Activated CD4-positive, alpha-beta T cell treated with anti-CD3 and anti-CD28 coated beads for 36 hours (primary cell): ENCODE measurements around the gene SIAH1. TPM values are rescaled to one million over a fixed set of nuclear protein-coding genes. Genes with fewer than 3 reads are reported as not detected.
A peak's percentile ranks its signal among the peaks of the same experiment; 100 is the strongest.
"Not testable (repeated sequence)": the region's sequence is repeated elsewhere in the genome, so short reads cannot be mapped to it uniquely, and the experiment has no call there.

ENCODE experiments used
- ATAC-seq: fragments of 200-7000 bp; cut with Tn5 transposase; one replicate; pipeline ENCODE4 v1.10.0; 2021; ENCODE audit warnings: mild to moderate bottlenecking, moderate library complexity
- CTCF ChIA-PET: fragments of 350-600 bp; sonication (Branson Sonifier 250); formaldehyde crosslinking; loops from one replicate; lab custom pipeline; 2021; ENCODE audit warnings: antibody characterized with exemption; lab: Charles Lee
- POLR2A ChIA-PET: fragments of 350-600 bp; sonication (Branson Sonifier 250); formaldehyde crosslinking; loops from one replicate; lab custom pipeline; 2021; ENCODE audit warnings: antibody characterized with exemption, inconsistent platforms; lab: Charles Lee
- DNase-seq: peaks from one replicate; pipeline ENCODE4 v3.0.0-alpha.2; 2020
- H3K27ac Mint-ChIP-seq: one replicate; pipeline ENCODE4 v1.8.0; 2021; ENCODE audit warnings: mixed read lengths
- H3K27me3 Mint-ChIP-seq: one replicate; pipeline ENCODE4 v1.8.0; 2021; ENCODE audit warnings: mixed read lengths
- H3K36me3 Mint-ChIP-seq: one replicate; pipeline ENCODE4 v1.8.0; 2021; ENCODE audit warnings: low read depth, mixed read lengths
- H3K4me1 Mint-ChIP-seq: one replicate; pipeline ENCODE4 v1.8.0; 2021; ENCODE audit warnings: mixed read lengths
- H3K4me3 Mint-ChIP-seq: one replicate; pipeline ENCODE4 v1.8.0; 2021; ENCODE audit warnings: mild to moderate bottlenecking, moderate library complexity, mixed read lengths
- H3K9me3 Mint-ChIP-seq: one replicate; pipeline ENCODE4 v1.8.0; 2021; ENCODE audit warnings: low read depth, mixed read lengths
- intact Hi-C, 2 experiments: fragments of 100-400 bp; cut with DNase I in 1 of 2; cut with micrococcal nuclease in 1 of 2; formaldehyde crosslinking; loops; one replicate each; pipeline versions ENCODE4 v1.14.2 to v1.15.1; 2022 to 2024; cut with DNase I, micrococcal nuclease
- total RNA-seq, 2 experiments: library from RNA; stranded (reverse); gene quantifications; one replicate each; pipeline ENCODE4 v1.2.3, GENCODE V29; 2021

SIAH1 gene
- total RNA-seq, 2 experiments from 2014 or later, result 13.1 to 13.3 TPM

DNA sequence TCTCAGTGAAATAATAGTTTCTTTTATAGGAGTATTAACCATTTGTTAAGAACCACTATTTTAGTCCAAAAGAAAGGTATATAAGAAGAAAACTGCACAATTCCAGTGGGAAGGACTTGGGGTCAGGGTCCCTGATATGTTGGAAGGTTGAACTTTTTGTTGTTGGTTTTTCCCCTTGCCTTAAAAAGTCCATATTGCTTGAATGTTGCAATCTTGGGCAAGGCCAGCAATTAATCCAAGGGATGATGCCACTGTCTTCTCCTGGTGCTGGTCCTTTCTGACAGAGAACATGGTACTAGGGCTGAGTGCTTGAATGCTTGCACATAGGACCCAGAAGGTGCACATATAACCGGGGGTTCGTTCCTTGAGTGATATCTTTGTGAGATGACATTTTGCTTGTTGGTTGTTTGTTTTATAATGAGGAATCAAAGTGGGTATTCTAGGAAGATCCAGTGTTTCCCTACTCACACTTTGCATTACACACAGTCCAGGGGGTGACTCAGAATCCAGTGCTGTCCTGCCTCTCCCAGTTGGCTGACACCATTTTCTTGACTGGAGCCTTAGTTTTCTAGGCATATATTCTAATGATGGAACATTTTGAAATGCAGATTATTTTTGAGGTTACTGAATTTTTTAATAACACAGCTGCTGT lies 54.9 kb downstream of the SIAH1 start:
- DNase-seq (no peak), ATAC-seq (no peak)
- no peaks in the 10 kb centered on the region for H3K9me3 Mint-ChIP-seq
- H3K4me3 Mint-ChIP-seq, result no peak overlapping the region
- CTCF ChIA-PET, result interaction anchor here (1.3 kb wide), 1 partner anchor 300 kb away, joined by 3 read pairs; no protein-coding TSS in a partner anchor
- no peaks in the 10 kb centered on the region for H3K27me3 Mint-ChIP-seq
- no peak overlapping the region for H3K27ac Mint-ChIP-seq
- H3K36me3 Mint-ChIP-seq, result peaks cover 17% of the 10 kb centered on the region
- peaks cover 9% of the 10 kb centered on the region for H3K4me1 Mint-ChIP-seq
- intact Hi-C loops, result no loop called here
- POLR2A ChIA-PET, result no interaction called here

DNA sequence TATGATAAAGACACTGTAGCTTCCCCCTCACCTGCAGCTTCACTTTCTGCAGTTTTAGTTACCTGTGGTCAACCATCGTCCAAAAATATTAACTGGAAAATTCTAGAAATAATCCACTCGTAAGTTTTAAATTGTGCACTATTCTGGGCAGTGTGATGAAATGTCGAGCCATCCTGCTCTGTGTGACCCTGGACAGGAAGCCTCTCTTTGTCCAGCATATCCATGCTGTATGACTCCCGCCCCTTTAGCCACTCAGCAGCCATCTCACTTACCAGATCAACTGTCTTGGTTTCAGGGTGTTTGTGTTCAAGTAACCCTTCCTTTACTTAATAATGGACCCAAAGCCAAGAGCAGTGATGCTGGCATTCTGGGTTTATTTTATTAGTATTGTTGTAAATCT lies 56.1 kb downstream of the SIAH1 start:
- Mint-ChIP-seq H3K4me3 (no peak overlapping the region), H3K36me3 (peaks cover 9% of the 10 kb centered on the region), H3K27ac (no peak overlapping the region), H3K27me3 (no peaks in the 10 kb centered on the region), H3K4me1 (peaks cover 11% of the 10 kb centered on the region), H3K9me3 (no peaks in the 10 kb centered on the region)
- intact Hi-C loops, result no loop called here
- ATAC-seq (no peak), DNase-seq (no peak)
- POLR2A ChIA-PET, result no interaction called here
- CTCF ChIA-PET, result no interaction called here

DNA sequence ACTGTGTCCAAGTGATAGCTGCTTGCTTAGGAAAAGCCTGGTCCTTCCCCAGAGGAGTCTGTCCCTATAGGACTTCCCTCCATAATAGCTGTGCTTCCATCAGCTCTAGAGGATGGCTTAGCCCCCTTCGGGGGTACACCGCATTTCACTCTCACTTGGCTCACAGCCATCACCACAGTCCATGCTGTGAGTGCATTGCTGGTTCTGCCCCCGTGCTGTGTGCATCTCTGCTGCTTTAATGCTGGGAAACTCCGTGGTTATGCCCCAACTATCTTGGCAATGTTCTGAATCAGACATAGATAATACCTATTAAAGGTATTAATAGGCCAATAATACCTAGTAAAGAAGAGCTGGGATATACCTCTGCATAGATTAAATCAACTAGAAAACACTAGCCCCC lies 58.3 kb downstream of the SIAH1 start:
- ChIA-PET POLR2A (no interaction called here), CTCF (interaction anchor here (0.6 to 0.9 kb wide), 2 partner anchors 304 to 1658 kb away, joined by 3 to 5 read pairs; no protein-coding TSS in a partner anchor)
- peaks cover 14% of the 10 kb centered on the region for H3K36me3 Mint-ChIP-seq
- H3K4me3 Mint-ChIP-seq, result no peak overlapping the region
- intact Hi-C loops, result no loop called here
- H3K27ac Mint-ChIP-seq, result no peak overlapping the region
- H3K4me1 Mint-ChIP-seq, result peaks cover 17% of the 10 kb centered on the region
- ATAC-seq (no peak), DNase-seq (no peak)
- H3K9me3 Mint-ChIP-seq, result no peaks in the 10 kb centered on the region
- no peaks in the 10 kb centered on the region for H3K27me3 Mint-ChIP-seq

DNA sequence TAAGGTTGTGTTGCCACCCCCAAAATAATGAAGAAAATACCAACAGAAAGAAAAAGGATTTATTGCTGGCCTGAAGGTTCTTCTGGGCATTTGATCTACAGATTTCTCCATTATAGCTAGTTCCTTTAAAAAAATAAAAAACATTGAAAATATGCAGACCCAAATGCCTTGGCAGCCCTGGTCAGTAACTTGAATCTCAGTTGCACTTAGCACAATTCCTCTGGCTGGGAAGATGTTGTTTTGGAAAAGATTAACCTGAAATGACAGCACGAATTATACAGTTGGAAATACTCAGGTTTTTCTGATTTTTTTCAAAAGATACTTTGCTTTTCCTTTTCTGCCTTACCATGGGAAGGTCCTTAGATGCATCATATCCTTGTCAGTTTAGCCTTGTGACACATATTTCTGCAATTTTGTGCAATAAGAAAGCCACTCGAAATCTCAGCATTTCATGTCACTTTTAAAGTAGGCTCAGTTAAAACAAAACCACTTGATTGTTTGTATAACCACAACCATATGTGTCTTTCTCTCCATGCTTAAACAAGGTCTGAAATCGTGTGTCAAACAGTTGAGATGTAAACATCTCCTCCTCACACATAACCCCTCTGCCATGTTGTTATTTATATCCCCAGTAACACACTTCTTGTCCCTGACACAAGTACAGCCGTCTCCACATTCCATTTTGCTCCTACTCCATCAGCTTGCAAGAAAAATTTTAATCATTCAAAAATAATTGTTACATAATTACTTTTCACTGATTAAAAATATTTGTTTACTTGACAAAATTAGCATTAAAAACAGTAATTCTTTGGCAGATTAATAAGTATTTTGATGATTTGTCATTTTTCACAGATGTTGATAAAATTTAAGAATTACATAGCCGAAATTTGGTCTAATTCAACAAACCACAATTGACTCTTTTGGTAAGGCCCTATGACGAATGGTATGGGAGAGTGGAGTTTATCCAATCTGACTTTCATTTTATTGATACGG lies 61.1 kb downstream of the SIAH1 start:
- ChIA-PET CTCF (no interaction called here), POLR2A (no interaction called here)
- no peaks in the 10 kb centered on the region for H3K27me3 Mint-ChIP-seq
- no peak overlapping the region for H3K4me3 Mint-ChIP-seq
- H3K4me1 Mint-ChIP-seq, result peaks cover 23% of the 10 kb centered on the region
- no peaks in the 10 kb centered on the region for H3K9me3 Mint-ChIP-seq
- intact Hi-C loops, result no loop called here
- ATAC-seq (no peak), DNase-seq (no peak)
- H3K27ac Mint-ChIP-seq, result no peak overlapping the region
- peaks cover 14% of the 10 kb centered on the region for H3K36me3 Mint-ChIP-seq

DNA sequence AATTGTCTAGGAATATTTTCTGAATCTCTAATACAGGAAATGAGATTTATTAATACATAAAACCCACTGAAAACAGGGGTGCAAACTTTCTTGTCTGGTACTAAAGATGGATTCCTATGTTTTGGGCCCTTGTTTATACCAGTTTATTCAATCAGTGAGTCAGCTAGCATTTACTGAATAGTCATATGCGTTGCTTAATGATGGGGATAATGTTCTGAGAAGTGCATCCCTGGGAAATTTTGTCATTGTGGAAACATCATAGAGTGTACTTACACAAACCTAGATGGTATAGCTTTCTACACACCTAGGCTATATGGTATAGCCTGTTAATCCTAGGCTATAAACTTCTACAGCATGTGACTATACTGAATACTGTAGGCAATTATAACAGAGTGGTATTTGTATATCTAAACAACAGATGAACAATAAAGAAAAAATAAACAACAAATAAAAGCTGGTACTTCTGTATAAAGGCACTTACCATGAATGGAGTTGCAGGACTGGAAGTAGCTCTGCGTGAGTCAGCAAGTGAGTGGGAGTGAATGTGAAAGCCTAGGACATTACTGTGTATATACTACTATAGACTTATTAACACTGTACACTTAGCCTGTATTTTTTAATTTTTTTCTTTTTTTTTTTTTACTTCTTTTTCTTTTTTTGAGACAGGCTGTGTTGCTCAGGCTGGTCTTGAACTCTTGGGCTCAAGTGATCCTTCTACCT lies 63.7 kb downstream of the SIAH1 start:
- ATAC-seq (peak; percentile 75), DNase-seq (peak; percentile 60)
- Mint-ChIP-seq H3K4me3 (no peak overlapping the region), H3K4me1 (peaks cover 48% of the 10 kb centered on the region), H3K9me3 (no peaks in the 10 kb centered on the region), H3K27me3 (no peaks in the 10 kb centered on the region), H3K36me3 (peaks cover 26% of the 10 kb centered on the region), H3K27ac (no peak overlapping the region)
- ChIA-PET POLR2A (no interaction called here), CTCF (interaction anchor here (0.7 to 1.6 kb wide), 6 partner anchors 9 to 309 kb away, joined by 3 to 5 read pairs (median 4); no protein-coding TSS in a partner anchor)
- intact Hi-C loops, result no loop called here

DNA sequence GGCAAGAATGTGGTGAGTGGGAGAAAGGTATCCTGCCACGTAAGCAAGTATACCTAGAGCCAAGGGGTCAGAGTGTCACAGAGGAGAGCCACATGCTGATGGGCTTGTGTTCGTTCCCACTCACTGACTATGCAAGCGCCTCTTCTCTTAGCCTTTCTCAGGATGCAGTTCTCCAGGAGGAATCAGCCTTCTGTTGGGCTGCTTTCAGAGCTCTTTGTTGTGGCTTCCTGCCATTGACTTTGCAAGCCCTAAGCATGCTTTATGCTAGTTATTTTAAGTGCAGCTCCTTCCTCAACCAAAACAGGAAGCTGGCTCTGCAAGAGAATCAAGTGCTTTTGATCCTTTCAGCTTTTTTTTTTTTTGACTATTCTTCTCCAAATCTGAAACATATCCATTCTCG lies 66.6 kb downstream of the SIAH1 start:
- peak overlapping the region; percentile 77 for H3K27ac Mint-ChIP-seq
- peaks cover 49% of the 10 kb centered on the region for H3K4me1 Mint-ChIP-seq
- ChIA-PET POLR2A (interaction anchor here (0.6 kb wide), 1 partner anchor 21 kb away, joined by 3 read pairs; no protein-coding TSS in a partner anchor), CTCF (interaction anchor here (0.8 to 1.1 kb wide), 2 partner anchors 16 to 42 kb away, joined by 3 to 4 read pairs; no protein-coding TSS in a partner anchor)
- peak; percentile 59 for ATAC-seq
- peaks cover 35% of the 10 kb centered on the region for H3K36me3 Mint-ChIP-seq
- intact Hi-C loops, result no loop called here
- H3K27me3 Mint-ChIP-seq, result no peaks in the 10 kb centered on the region
- H3K9me3 Mint-ChIP-seq, result peaks cover 4% of the 10 kb centered on the region
- no peak overlapping the region for H3K4me3 Mint-ChIP-seq
- DNase-seq, result peak; percentile 27

DNA sequence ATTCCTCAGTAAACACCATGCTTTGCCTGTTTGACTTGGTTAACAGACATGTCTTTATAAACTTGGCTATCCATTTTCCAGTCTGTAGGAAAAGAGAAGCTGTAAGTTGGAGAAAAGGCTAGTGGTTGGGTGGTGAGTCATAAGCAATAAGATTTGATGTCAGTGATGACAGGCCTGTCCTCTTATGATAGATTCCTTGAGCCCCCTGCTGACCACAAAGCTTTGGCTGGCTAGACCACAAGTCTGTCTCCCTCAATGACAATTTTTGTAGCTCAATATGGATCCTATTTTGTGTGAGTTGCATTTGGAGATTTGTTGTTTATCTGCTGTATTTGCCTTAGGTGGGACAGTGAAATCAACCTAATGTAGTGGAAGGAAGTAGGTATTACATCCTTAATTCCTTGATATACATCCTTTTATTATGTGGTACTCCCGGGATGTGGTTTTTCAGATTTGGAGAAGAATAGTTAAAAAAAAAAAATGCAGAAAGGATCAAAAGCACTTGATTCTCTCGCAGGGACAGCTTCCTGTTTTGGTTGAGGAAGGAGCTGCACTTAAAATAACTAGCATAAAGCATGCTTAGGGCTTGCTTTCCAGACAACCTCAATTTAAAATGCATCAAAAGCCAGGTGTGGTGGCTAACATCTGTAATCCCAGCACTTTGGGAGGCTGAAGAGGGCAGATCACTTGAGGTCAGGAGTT lies 67.4 kb downstream of the SIAH1 start:
- H3K4me1 Mint-ChIP-seq, result peaks cover 47% of the 10 kb centered on the region
- DNase-seq (peak; percentile 48), ATAC-seq (peak; percentile 45)
- no peak overlapping the region for H3K4me3 Mint-ChIP-seq
- H3K36me3 Mint-ChIP-seq, result peaks cover 41% of the 10 kb centered on the region
- intact Hi-C loops, result no loop called here
- CTCF ChIA-PET, result interaction anchor here (0.7 to 0.9 kb wide), 4 partner anchors 11 to 859 kb away, joined by 3 to 4 read pairs (median 4); no protein-coding TSS in a partner anchor
- peak overlapping the region; percentile 75 for H3K27ac Mint-ChIP-seq
- no peaks in the 10 kb centered on the region for H3K27me3 Mint-ChIP-seq
- POLR2A ChIA-PET, result no interaction called here
- H3K9me3 Mint-ChIP-seq, result peaks cover 11% of the 10 kb centered on the region

DNA sequence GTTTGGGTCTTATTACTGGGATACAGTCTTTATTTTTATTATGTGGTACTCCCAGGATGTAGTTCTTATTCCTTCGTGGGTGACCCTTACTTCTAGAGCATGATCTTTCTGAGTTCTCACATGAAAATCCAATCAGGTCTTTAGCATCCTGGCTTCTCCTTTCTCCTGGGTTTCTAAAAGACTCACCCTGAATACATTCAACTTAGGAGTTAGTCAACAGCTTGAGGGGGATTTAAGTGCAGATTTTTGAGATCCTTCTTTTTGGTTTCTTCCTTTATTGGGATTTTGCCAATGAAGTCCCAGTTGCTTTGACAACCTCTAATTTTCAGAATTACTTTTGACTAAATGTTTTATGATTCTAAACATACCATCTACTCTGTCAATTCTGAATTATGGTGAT lies 68.2 kb downstream of the SIAH1 start:
- POLR2A ChIA-PET, result no interaction called here
- H3K36me3 Mint-ChIP-seq, result peaks cover 48% of the 10 kb centered on the region
- ATAC-seq, result no peak
- peaks cover 46% of the 10 kb centered on the region for H3K4me1 Mint-ChIP-seq
- intact Hi-C loops, result no loop called here
- DNase-seq, result no peak
- H3K27me3 Mint-ChIP-seq, result no peaks in the 10 kb centered on the region
- no peak overlapping the region for H3K27ac Mint-ChIP-seq
- peaks cover 16% of the 10 kb centered on the region for H3K9me3 Mint-ChIP-seq
- CTCF ChIA-PET, result interaction anchor here (0.6 kb wide), 1 partner anchor 309 kb away, joined by 3 read pairs; no protein-coding TSS in a partner anchor
- H3K4me3 Mint-ChIP-seq, result no peak overlapping the region

DNA sequence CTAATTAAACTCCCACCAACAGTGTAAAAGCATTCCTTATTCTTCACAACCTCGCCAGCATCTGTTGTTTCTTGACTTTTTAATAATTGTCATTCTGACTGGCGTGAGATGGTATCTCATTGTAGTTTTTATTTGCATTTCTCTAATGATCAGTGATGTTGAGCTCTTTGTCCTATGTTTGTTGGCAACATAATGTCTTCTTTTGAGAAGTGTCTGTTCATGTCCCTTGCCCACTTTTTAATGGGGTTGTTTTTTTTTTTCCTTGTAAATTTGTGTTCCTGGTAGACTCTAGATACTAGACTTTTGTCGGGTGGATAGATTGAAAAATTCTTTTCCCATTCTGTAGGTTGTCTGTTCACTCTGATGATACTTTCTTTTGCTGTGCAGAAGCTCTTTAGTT lies 71.3 kb downstream of the SIAH1 start:
- CTCF ChIA-PET, H3K4me3 Mint-ChIP-seq, intact Hi-C loops, DNase-seq, H3K27ac Mint-ChIP-seq, ATAC-seq, H3K27me3 Mint-ChIP-seq, POLR2A ChIA-PET: not testable (repeated sequence)
- peaks cover 32% of the 10 kb centered on the region for H3K9me3 Mint-ChIP-seq
- H3K4me1 Mint-ChIP-seq, result peaks cover 29% of the 10 kb centered on the region
- peaks cover 75% of the 10 kb centered on the region for H3K36me3 Mint-ChIP-seq

DNA sequence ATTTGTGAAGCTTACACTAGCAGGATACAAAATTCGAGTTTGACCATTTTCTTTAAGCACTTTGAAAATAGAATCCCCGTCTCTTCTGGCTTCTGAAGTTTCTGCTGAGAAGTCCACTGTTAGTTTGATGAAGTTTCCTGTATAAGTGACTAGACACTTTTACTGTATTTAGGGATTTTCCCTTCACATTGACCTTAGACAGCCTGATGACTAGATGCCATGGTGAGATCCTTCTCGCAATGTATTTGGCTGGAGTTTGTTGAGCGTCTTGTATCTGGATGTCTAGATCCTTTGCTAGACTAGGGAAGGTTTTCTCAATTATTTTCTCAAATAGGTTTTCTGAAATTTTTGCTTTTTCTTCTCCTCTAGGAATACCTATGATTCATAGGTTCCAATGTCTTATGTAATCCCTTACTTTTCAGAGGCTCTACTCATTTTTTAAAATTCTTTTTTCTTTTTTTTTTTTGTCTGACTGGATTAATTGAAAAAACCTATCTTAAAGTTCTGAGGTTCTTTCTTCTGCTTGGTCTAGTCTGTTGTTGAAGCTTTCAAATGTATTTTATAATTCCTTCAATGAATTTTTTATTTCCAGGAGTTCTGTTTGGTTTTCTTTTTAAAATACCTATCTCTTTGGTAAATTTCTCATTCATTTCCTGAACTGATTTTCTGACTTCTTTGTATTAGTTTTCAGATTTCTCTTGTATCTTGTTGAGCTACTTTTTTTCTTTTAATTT lies 74.1 kb downstream of the SIAH1 start:
- CTCF ChIA-PET, result interaction anchor here (1.5 kb wide), 1 partner anchor 17 kb away, joined by 3 read pairs; no protein-coding TSS in a partner anchor
- POLR2A ChIA-PET, result no interaction called here
- no peak for ATAC-seq
- Mint-ChIP-seq H3K36me3 (peaks cover 84% of the 10 kb centered on the region), H3K4me1 (peaks cover 6% of the 10 kb centered on the region), H3K4me3 (no peak overlapping the region), H3K9me3 (peaks cover 47% of the 10 kb centered on the region), H3K27ac (no peak overlapping the region), H3K27me3 (no peaks in the 10 kb centered on the region)
- intact Hi-C loops, result no loop called here
- DNase-seq, result no peak
